Gastrocnemius medialis (tissue), 4 donors: Measurements from ENCODE around the gene NUP54.

ENCODE experiments used
- POLR2A ChIP-seq, 2 donors: fragments of 450-650 bp; IDR thresholded peaks; one replicate each; pipeline ENCODE4 v1.6.1; 2017; ENCODE audit warnings: antibody characterized with exemption in 2 of 2, mild to moderate bottlenecking in 2 of 2, moderate library complexity in 2 of 2
- TF ChIP-seq, protein P1 (sequence below), 5 experiments: fragments of 450-650 bp in 3 of 5; fragments of 200-600 bp in 2 of 5; sonication (generic) in 2 of 5; IDR thresholded peaks in 4 of 5; conservative IDR thresholded peaks in 1 of 5; 1 replicate in 4 of 5; 2 replicates in 1 of 5; pipeline ENCODE4 v1.5.1; 2016 to 2019; ENCODE audit warnings: antibody characterized with exemption in 5 of 5, mild to moderate bottlenecking in 3 of 5, moderate library complexity in 3 of 5

DNA sequence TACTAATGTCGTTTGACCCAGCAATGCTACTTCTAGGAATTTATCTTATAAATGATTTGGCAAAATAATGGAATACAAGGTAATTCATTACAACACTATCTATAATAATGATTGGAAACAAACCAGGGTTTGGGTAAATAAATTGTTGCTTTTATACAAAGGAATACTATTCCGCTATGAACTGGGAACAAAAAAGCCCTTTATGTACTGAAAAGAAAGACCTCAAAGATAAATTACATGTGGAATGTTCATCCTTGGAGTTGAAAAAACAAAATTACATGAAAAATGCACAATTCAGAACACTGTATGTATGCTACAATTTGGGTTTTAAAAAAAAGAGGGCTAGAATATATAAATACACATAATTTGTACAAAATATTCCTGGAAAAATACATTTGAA is 5.2 kb upstream of the NUP54 start:
- TF ChIP-seq, protein P1, sequence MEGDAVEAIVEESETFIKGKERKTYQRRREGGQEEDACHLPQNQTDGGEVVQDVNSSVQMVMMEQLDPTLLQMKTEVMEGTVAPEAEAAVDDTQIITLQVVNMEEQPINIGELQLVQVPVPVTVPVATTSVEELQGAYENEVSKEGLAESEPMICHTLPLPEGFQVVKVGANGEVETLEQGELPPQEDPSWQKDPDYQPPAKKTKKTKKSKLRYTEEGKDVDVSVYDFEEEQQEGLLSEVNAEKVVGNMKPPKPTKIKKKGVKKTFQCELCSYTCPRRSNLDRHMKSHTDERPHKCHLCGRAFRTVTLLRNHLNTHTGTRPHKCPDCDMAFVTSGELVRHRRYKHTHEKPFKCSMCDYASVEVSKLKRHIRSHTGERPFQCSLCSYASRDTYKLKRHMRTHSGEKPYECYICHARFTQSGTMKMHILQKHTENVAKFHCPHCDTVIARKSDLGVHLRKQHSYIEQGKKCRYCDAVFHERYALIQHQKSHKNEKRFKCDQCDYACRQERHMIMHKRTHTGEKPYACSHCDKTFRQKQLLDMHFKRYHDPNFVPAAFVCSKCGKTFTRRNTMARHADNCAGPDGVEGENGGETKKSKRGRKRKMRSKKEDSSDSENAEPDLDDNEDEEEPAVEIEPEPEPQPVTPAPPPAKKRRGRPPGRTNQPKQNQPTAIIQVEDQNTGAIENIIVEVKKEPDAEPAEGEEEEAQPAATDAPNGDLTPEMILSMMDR (IDR thresholded peaks at IDR 0.05 in 4 of 5, conservative IDR thresholded peaks at IDR 0.05 in 1 of 5): no peak
- TF ChIP-seq POLR2A (IDR thresholded peaks at IDR 0.05): no peak
